Ishikawa (cell line): Measurements from ENCODE around the gene ARHGEF4.

Source experiments
- CEBPB ChIP-seq: IDR thresholded peaks from 2 replicates; pipeline ENCODE4 v1.6.1; 2012
- CREB1 ChIP-seq: IDR thresholded peaks from 2 replicates; pipeline ENCODE4 v1.6.1; 2012; ENCODE audit warnings: low read depth
- EGR1 ChIP-seq: IDR thresholded peaks from 2 replicates; pipeline ENCODE4 v1.6.1; 2012
- EP300 ChIP-seq: IDR thresholded peaks from 2 replicates; pipeline ENCODE4 v1.6.1; 2012; ENCODE audit warnings: borderline replicate concordance
- FOXM1 ChIP-seq: IDR thresholded peaks from 2 replicates; pipeline ENCODE4 v1.6.1; 2012; ENCODE audit warnings: low read depth, borderline replicate concordance
- MAX ChIP-seq: IDR thresholded peaks from 2 replicates; pipeline ENCODE4 v1.6.1; 2012
- NFIC ChIP-seq: IDR thresholded peaks from 2 replicates; pipeline ENCODE4 v1.6.1; 2012
- RAD21 ChIP-seq: IDR thresholded peaks from 2 replicates; pipeline ENCODE4 v1.6.1; 2012; ENCODE audit warnings: low read depth
- TAF1 ChIP-seq: IDR thresholded peaks from 2 replicates; pipeline ENCODE4 v1.6.1; 2012; ENCODE audit warnings: low read depth, mild to moderate bottlenecking
- TCF12 ChIP-seq: IDR thresholded peaks from 2 replicates; pipeline ENCODE4 v1.6.1; 2012; ENCODE audit warnings: low read depth
- TEAD4 ChIP-seq: IDR thresholded peaks from 2 replicates; pipeline ENCODE4 v1.6.1; 2012
- YY1 ChIP-seq: IDR thresholded peaks from 2 replicates; pipeline ENCODE4 v1.6.1; 2012; ENCODE audit warnings: low read depth
- ZBTB7A ChIP-seq: IDR thresholded peaks from 2 replicates; pipeline ENCODE4 v1.6.1; 2012; ENCODE audit warnings: low read depth
- TF ChIP-seq, protein P1 (sequence below): IDR thresholded peaks from 2 replicates; pipeline ENCODE4 v1.6.1; 2012; ENCODE audit warnings: low read depth, mild to moderate bottlenecking
- TF ChIP-seq, protein P2 (sequence below): IDR thresholded peaks from 2 replicates; pipeline ENCODE4 v1.6.1; 2012

Gene ARHGEF4

GRCh38 chr2:131077182-131077846 lies 240.6 kb downstream of the ARHGEF4 start:
- TF ChIP-seq MAX (no peak), FOXM1 (no peak), TCF12 (no peak), RAD21 (no peak), ZBTB7A (no peak), EP300 (no peak)

DNA sequence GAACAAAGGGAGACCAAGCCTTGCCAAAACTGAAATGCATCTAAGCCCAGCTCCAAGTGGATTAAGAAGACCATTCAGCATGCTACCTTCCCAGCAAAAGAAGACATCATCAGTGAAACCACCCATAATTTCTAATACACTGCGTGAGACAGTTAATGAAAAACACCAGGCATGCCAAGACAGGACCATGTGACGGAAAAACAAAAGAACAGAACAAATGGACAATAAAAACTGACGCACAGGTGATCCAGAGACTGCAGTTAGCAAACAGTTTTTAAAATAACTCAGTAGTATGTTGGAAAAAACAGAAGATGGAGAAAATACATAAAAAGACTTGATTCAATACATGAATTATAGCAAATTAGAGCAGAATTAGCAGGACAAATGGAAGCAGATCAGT lies 241.3 kb downstream of the ARHGEF4 start:
- TF ChIP-seq ZBTB7A (no peak), MAX (no peak), EGR1 (no peak), CREB1 (no peak), RAD21 (no peak), CEBPB (no peak), TAF1 (no peak)
- TF ChIP-seq, protein P1, sequence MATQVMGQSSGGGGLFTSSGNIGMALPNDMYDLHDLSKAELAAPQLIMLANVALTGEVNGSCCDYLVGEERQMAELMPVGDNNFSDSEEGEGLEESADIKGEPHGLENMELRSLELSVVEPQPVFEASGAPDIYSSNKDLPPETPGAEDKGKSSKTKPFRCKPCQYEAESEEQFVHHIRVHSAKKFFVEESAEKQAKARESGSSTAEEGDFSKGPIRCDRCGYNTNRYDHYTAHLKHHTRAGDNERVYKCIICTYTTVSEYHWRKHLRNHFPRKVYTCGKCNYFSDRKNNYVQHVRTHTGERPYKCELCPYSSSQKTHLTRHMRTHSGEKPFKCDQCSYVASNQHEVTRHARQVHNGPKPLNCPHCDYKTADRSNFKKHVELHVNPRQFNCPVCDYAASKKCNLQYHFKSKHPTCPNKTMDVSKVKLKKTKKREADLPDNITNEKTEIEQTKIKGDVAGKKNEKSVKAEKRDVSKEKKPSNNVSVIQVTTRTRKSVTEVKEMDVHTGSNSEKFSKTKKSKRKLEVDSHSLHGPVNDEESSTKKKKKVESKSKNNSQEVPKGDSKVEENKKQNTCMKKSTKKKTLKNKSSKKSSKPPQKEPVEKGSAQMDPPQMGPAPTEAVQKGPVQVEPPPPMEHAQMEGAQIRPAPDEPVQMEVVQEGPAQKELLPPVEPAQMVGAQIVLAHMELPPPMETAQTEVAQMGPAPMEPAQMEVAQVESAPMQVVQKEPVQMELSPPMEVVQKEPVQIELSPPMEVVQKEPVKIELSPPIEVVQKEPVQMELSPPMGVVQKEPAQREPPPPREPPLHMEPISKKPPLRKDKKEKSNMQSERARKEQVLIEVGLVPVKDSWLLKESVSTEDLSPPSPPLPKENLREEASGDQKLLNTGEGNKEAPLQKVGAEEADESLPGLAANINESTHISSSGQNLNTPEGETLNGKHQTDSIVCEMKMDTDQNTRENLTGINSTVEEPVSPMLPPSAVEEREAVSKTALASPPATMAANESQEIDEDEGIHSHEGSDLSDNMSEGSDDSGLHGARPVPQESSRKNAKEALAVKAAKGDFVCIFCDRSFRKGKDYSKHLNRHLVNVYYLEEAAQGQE: no peak

DNA sequence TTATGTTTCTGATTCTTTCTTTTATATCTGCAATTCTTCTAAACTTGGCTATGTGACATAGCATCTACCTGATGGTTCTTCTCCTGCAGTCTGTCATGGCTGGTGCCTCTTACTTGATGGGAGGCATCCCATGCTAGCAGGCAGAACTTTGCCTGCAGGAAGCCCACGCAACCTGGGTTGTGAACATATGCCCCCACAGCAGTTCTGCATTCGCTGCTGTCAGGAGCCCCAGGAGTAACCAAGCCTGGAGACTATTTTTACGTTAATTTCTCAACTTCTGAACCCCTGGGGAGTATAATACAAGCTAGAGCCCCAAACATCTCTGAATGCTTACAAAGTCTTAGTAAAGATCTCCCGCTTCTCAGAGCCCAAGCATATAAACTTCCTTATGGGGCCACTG lies 244.5 kb downstream of the ARHGEF4 start:
- TF ChIP-seq ZBTB7A (no peak), MAX (no peak), CREB1 (no peak), YY1 (no peak), EP300 (no peak), CEBPB (no peak), FOXM1 (no peak), RAD21 (no peak), TCF12 (no peak), TEAD4 (no peak), NFIC (no peak), EGR1 (no peak)
- TF ChIP-seq, protein P1: no peak
- TF ChIP-seq, protein P2, sequence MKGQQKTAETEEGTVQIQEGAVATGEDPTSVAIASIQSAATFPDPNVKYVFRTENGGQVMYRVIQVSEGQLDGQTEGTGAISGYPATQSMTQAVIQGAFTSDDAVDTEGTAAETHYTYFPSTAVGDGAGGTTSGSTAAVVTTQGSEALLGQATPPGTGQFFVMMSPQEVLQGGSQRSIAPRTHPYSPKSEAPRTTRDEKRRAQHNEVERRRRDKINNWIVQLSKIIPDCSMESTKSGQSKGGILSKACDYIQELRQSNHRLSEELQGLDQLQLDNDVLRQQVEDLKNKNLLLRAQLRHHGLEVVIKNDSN: no peak

DNA sequence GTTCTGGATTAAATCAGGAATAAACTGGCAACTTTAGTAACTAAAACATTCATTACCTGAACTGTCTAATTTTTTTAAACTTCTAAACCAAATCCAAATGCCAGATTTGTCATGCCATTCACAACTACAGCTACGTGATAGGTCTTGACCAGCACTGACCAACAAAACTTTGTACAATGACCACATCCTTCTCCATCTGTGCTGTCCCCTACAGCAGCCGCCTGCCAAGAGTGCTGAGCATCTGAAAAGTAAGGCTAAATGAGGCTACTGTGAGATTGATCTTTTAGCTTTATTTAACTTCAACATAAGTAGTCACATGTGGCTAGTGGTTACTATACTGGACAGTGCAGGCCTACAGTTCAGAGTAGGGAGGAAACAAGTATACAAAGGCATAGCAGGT lies 248.9 kb downstream of the ARHGEF4 start:
- TF ChIP-seq EGR1 (no peak), YY1 (no peak), NFIC (no peak), FOXM1 (no peak), TAF1 (no peak), CEBPB (no peak), TEAD4 (no peak), RAD21 (no peak), ZBTB7A (no peak), CREB1 (no peak), TCF12 (no peak), EP300 (no peak), MAX (no peak)
- TF ChIP-seq, protein P1: no peak
- TF ChIP-seq, protein P2: no peak
